GM23338 (cell line): Measurements from ENCODE around the gene PYGB. TPM values are rescaled to one million over a fixed set of nuclear protein-coding genes. Genes with fewer than 3 reads are reported as not detected.

Experiments used
- ATAC-seq: fragments of 200-7000 bp; cut with Tn5 transposase; 3 replicates; pipeline ENCODE4 v1.9.1; 2020
- DNase-seq: peaks from one replicate; pipeline ENCODE4 v3.0.0-alpha.2; 2015; ENCODE audit warnings: low spot score
- H2AFZ ChIP-seq: fragments of 200-600 bp; sonication (generic); 2 replicates; pipeline ENCODE4 v1.8.0; 2016; ENCODE audit warnings: antibody characterized with exemption, mild to moderate bottlenecking, moderate library complexity
- H3F3A ChIP-seq: fragments of 200-600 bp; sonication (generic); replicated peaks from 2 replicates; pipeline ENCODE4 v1.8.0; 2017; ENCODE audit warnings: antibody characterized with exemption, mixed run types, low read depth
- H3K27ac ChIP-seq: fragments of 200-600 bp; sonication (generic); 2 replicates; pipeline ENCODE4 v1.6.1; 2016; ENCODE audit warnings: low read depth
- H3K27me3 ChIP-seq: fragments of 200-600 bp; sonication (generic); 2 replicates; pipeline ENCODE4 v1.8.0; 2016; ENCODE audit warnings: mild to moderate bottlenecking, mixed run types, moderate library complexity; ENCODE audit not compliant: insufficient read depth
- H3K36me3 ChIP-seq: fragments of 200-600 bp; sonication (generic); 2 replicates; pipeline ENCODE4 v1.8.0; 2016; ENCODE audit warnings: mild to moderate bottlenecking; ENCODE audit not compliant: insufficient read depth
- H3K4me1 ChIP-seq: fragments of 200-600 bp; sonication (generic); 2 replicates; pipeline ENCODE4 v1.8.0; 2016; ENCODE audit warnings: mild to moderate bottlenecking, moderate library complexity; ENCODE audit not compliant: insufficient read depth
- H3K4me2 ChIP-seq: fragments of 200-600 bp; sonication (generic); 2 replicates; pipeline ENCODE4 v1.7.1; 2017; ENCODE audit warnings: mixed run types
- H3K4me3 ChIP-seq: fragments of 200-600 bp; sonication (generic); 2 replicates; pipeline ENCODE4 v1.6.1; 2016; ENCODE audit warnings: mixed run types
- H3K79me2 ChIP-seq: fragments of 200-600 bp; sonication (generic); replicated peaks from 2 replicates; pipeline ENCODE4 v1.8.0; 2017; ENCODE audit warnings: mild to moderate bottlenecking; ENCODE audit not compliant: insufficient read depth
- H3K9me2 ChIP-seq: fragments of 200-600 bp; sonication (generic); 2 replicates; pipeline ENCODE4 v1.8.0; 2017; ENCODE audit not compliant: insufficient read depth
- H4K20me1 ChIP-seq: fragments of 200-600 bp; sonication (generic); replicated peaks from 2 replicates; pipeline ENCODE4 v1.8.0; 2017; ENCODE audit warnings: mild to moderate bottlenecking; ENCODE audit not compliant: insufficient read depth
- H3K27ac Mint-ChIP-seq: 2 replicates; pipeline ENCODE4 v1.8.0; 2020; ENCODE audit warnings: inconsistent platforms, mild to moderate bottlenecking, moderate library complexity, mixed read lengths
- H3K27me3 Mint-ChIP-seq: 3 replicates; pipeline ENCODE4 v1.8.0; 2022; ENCODE audit warnings: low read depth, mild to moderate bottlenecking, moderate library complexity, mixed read lengths, inconsistent platforms; ENCODE audit not compliant: insufficient read depth, poor library complexity
- H3K36me3 Mint-ChIP-seq: 3 replicates; pipeline ENCODE4 v1.8.0; 2021; ENCODE audit warnings: low read depth, mild to moderate bottlenecking, inconsistent platforms, moderate library complexity, mixed read lengths
- H3K4me1 Mint-ChIP-seq: 3 replicates; pipeline ENCODE4 v1.8.0; 2020; ENCODE audit warnings: mild to moderate bottlenecking, inconsistent platforms, mixed read lengths
- H3K4me3 Mint-ChIP-seq: 3 replicates; pipeline ENCODE4 v1.8.0; 2021; ENCODE audit warnings: moderate library complexity, mild to moderate bottlenecking, inconsistent platforms, mixed read lengths
- H3K9me3 Mint-ChIP-seq: 3 replicates; pipeline ENCODE4 v1.8.0; 2020; ENCODE audit warnings: moderate library complexity, mild to moderate bottlenecking, inconsistent platforms, mixed read lengths
- CREB1 ChIP-seq: fragments of 250-450 bp; sonication (Bioruptor Pico); IDR thresholded peaks from 2 replicates; pipeline ENCODE4 v1.5.0; 2020; ENCODE audit warnings: low read depth, mild to moderate bottlenecking, moderate library complexity
- CTCF ChIP-seq, 2 experiments: fragments of 200-600 bp in 1 of 2; sonication (generic) in 1 of 2; conservative IDR thresholded peaks; 2 replicates each; pipeline versions ENCODE4 v1.5.1 to v1.6.1; 2016 to 2017; ENCODE audit warnings: antibody characterized with exemption in 2 of 2, low read depth in 2 of 2, mild to moderate bottlenecking in 2 of 2, moderate library complexity in 1 of 2
- EZH2 ChIP-seq: fragments of 200-600 bp; sonication (generic); IDR thresholded peaks from one replicate; pipeline ENCODE4 v1.8.0; 2017; ENCODE audit warnings: antibody characterized with exemption, mild to moderate bottlenecking, low read depth; ENCODE audit not compliant: unreplicated experiment
- EZH2phosphoT487 ChIP-seq: fragments of 200-600 bp; sonication (generic); IDR thresholded peaks from one replicate; pipeline ENCODE4 v1.8.1; 2018; ENCODE audit warnings: antibody characterized with exemption; ENCODE audit not compliant: unreplicated experiment
- JUNB ChIP-seq: IDR thresholded peaks from one replicate; pipeline ENCODE4 v1.6.1; 2016; ENCODE audit warnings: antibody characterized with exemption; ENCODE audit not compliant: unreplicated experiment
- NANOG ChIP-seq: IDR thresholded peaks from 2 replicates; pipeline ENCODE4 v1.6.1; 2016; ENCODE audit warnings: antibody characterized with exemption, borderline replicate concordance
- POLR2AphosphoS5 ChIP-seq: IDR thresholded peaks from 2 replicates; pipeline ENCODE4 v1.6.1; 2016; ENCODE audit warnings: antibody characterized with exemption, low read depth
- STAT1 ChIP-seq: IDR thresholded peaks from one replicate; pipeline ENCODE4 v1.6.1; 2016; ENCODE audit warnings: antibody characterized with exemption; ENCODE audit not compliant: unreplicated experiment
- ZNF114 ChIP-seq: fragments of 250-450 bp; sonication (Bioruptor Pico); IDR thresholded peaks from 2 replicates; pipeline ENCODE4 v1.5.0; 2020; ENCODE audit warnings: mild to moderate bottlenecking, moderate library complexity
- ZNF331 ChIP-seq: fragments of 250-450 bp; sonication (Bioruptor Pico); IDR thresholded peaks from 2 replicates; pipeline ENCODE4 v1.5.0; 2020; ENCODE audit warnings: low read depth, mild to moderate bottlenecking, moderate library complexity
- ZNF462 ChIP-seq: fragments of 250-450 bp; sonication (Bioruptor Pico); IDR thresholded peaks from 2 replicates; pipeline ENCODE4 v1.5.0; 2020; ENCODE audit warnings: mild to moderate bottlenecking, moderate library complexity
- polyA plus RNA-seq: library from polyadenylated mRNA; unstranded; fragments of >200 nt; fragmentation: Nextera tagmentation; extraction: Ambion mirVana; gene quantifications from 2 replicates; pipeline ENCODE4 v1.2.1, GENCODE V29; 2016
- total RNA-seq: library from RNA; depleted of rRNA; stranded (reverse); fragments of >200 nt; shearing (Covaris generic); gene quantifications from 2 replicates; pipeline ENCODE4 v1.2.3, GENCODE V29; 2014
- TF ChIP-seq, protein P1 (sequence below): IDR thresholded peaks from 2 replicates; pipeline ENCODE4 v1.6.1; 2016; ENCODE audit warnings: antibody characterized with exemption

Gene PYGB
- total and polyA plus RNA-seq, 2 experiments from 2014 or later = 15.6 to 64.0 TPM

DNA sequence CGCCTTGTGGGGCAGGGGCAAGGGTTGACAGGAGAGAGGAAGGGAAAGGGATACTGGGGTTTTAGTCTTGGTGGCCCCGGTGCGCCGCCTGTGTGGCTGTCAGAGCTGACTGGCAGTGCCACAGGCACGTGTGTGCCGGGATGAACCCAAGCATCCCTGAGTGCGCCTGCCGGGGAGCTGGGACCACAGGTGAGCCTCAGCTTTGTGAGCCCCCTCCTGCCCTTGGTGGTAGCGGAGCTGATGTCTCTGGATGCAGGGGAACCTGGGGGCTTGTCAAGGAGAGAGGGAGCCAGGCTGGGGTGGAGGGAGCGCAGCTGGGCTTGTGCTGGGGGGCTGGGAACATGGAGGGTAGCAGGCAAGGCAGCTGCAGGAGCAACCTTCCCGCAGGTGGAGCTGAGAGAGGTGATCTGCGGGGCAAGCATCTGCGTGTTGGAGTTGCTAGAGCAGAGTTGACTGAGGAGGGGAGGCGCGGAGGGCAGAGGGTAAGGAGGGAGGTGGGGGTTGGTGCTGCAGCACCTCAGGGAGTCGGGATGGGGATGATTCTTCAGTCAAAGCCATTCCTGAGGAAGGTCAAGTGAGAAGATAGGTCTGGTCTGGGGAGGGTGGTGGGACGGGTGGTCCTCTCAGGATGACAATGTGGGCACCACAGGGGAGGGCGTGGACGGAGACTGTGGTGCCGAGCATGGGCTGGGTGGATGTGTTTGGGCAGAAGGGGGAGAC lies 28.1 kb downstream of the PYGB start:
- Histone ChIP-seq H3K4me1 (no peaks in the 10 kb centered on the region), H3K4me3 (no peak overlapping the region), H3K27me3 (no peaks in the 10 kb centered on the region), H2AFZ (no peak overlapping the region), H3K36me3 (no peaks in the 10 kb centered on the region; the same call in 1 of the 2 replicates), H4K20me1 (no peaks in the 10 kb centered on the region), H3K9me2 (no peaks in the 10 kb centered on the region), H3F3A (no peaks in the 10 kb centered on the region), H3K79me2 (no peaks in the 10 kb centered on the region), H3K4me2 (no peak overlapping the region), H3K27ac (no peak overlapping the region)
- Mint-ChIP-seq H3K27ac (no peak overlapping the region), H3K36me3 (peaks cover 33% of the 10 kb centered on the region), H3K27me3 (peaks cover 10% of the 10 kb centered on the region), H3K4me3 (no peak overlapping the region), H3K4me1 (no peaks in the 10 kb centered on the region), H3K9me3 (no peaks in the 10 kb centered on the region)
- no peak for TF ChIP-seq ZNF462 (CRISPR knock-in tag)
- no peak for ATAC-seq
- DNase-seq = no peak

DNA sequence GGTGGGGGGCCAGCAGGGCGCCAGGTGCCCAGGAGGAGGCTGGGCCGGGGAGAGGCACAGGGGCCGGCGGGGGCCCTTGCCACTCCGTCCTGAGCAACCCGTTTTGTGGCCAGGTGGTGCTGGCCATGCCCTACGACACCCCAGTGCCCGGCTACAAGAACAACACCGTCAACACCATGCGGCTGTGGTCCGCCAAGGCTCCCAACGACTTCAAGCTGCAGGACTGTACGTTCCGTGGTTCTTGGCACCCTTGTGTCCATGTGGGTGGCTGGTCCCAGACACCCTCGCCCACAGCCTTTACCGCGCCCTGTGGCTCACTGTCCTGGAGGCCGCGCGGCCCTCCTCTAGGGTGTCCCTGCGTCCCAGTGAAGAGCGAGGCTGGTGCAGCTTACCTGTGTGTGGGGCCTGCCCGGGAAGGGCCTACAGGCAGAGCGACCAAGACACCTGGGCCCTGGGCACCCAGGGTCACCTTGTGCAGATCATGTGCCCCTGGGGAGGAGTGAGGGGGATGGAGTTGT lies 28.7 kb downstream of the PYGB start:
- Histone ChIP-seq H4K20me1 (no peaks in the 10 kb centered on the region), H3K4me3 (no peak overlapping the region), H3K36me3 (no peaks in the 10 kb centered on the region; the same call in 1 of the 2 replicates), H3K4me1 (no peaks in the 10 kb centered on the region), H3K27me3 (no peaks in the 10 kb centered on the region), H3K79me2 (no peaks in the 10 kb centered on the region), H3F3A (no peaks in the 10 kb centered on the region), H3K4me2 (no peak overlapping the region), H2AFZ (no peak overlapping the region), H3K27ac (no peak overlapping the region), H3K9me2 (no peaks in the 10 kb centered on the region)
- DNase-seq (no peak), ATAC-seq (no peak)
- no peak overlapping the region for H3K27ac Mint-ChIP-seq
- H3K9me3 Mint-ChIP-seq = no peaks in the 10 kb centered on the region
- peaks cover 10% of the 10 kb centered on the region for H3K27me3 Mint-ChIP-seq
- no peaks in the 10 kb centered on the region for H3K4me1 Mint-ChIP-seq
- H3K4me3 Mint-ChIP-seq = no peak overlapping the region
- peaks cover 28% of the 10 kb centered on the region for H3K36me3 Mint-ChIP-seq
- TF ChIP-seq, protein P1, sequence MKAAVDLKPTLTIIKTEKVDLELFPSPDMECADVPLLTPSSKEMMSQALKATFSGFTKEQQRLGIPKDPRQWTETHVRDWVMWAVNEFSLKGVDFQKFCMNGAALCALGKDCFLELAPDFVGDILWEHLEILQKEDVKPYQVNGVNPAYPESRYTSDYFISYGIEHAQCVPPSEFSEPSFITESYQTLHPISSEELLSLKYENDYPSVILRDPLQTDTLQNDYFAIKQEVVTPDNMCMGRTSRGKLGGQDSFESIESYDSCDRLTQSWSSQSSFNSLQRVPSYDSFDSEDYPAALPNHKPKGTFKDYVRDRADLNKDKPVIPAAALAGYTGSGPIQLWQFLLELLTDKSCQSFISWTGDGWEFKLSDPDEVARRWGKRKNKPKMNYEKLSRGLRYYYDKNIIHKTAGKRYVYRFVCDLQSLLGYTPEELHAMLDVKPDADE = no peak
- TF ChIP-seq EZH2phosphoT487 = no peak
- no peak for TF ChIP-seq EZH2
- no peak for TF ChIP-seq CTCF (conservative IDR thresholded peaks at IDR 0.05; ENCODE audit: low read depth in 2 of 2)
- TF ChIP-seq JUNB = no peak
- no peak for TF ChIP-seq NANOG
- no peak for TF ChIP-seq CREB1 (CRISPR knock-in tag)
- TF ChIP-seq POLR2AphosphoS5 = no peak
- TF ChIP-seq ZNF114 (CRISPR knock-in tag) = no peak
- TF ChIP-seq ZNF331 = no peak
- no peak for TF ChIP-seq STAT1
